Kasumi-1 (cell line): ENCODE data around the gene KIAA1755.

ENCODE experiments used
- DNase-seq, 2 experiments: peaks; one replicate each; lab custom pipeline; 2025; lab: John Stamatoyannopoulos, UW

The KIAA1755 gene

DNA sequence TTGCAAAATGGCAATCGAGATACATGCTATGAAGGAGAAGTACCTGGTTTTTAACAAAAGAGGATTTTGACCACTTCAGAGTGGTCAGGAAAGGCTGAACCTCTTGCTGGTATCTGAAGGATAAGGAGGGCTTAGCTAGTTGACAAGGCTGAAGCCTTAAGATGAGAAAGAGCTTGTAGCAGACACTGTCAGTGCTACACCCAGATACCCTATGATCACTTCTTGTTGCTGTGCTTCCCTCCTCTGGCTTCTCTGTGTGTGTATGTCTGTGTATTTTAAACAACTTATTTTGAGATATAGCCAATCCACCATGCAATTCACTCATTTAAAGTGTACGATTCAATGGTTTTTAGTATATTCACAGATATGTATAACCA lies 56.6 kb downstream of the KIAA1755 start:
- DNase-seq, result no peak

DNA sequence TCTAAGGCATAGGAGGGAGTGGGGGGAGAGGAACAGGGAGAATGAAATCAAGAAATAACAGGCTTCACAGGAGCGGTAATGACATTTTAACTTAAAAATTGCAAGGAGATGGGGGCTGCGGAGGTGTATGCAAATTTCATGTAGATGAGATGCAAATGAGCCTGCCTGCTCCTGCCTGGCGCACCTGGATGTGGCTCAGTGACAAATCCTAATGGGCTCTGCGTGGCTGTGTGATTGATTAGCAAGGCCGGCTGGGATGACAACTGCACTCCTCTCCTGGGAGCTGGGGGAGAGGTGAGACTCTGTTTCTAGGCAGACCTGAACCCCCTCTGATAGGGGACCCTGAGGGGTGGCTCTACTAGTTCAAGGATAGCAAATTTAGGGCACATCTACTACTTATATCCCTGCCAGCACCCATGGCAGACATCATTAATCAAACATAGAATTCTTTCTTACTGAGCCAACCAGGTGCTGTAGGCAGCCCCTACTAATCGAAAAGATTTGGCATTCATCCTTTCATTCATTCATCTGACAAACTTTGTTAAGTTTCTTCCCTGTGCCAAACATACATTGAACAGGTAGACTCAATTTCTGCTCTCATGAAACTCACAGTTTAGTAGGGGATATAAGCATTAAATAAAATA lies 57.1 kb downstream of the KIAA1755 start:
- DNase-seq, result no peak

DNA sequence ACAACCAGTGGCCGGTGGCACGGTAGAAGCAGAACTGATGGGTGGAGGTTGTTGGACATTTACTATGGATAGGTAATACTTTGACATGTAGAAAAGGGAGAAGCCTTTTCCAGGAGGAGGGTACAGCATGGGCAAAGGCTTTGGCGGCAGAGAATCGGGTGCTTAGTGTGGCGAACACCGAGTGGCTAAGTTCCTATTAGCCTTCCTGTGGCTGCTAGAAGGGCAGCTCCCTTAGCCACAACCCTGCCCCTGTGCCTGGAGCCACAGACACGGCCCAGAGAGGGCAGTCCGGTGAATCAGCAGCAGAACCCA lies 57.6 kb downstream of the KIAA1755 start:
- DNase-seq, result no peak

DNA sequence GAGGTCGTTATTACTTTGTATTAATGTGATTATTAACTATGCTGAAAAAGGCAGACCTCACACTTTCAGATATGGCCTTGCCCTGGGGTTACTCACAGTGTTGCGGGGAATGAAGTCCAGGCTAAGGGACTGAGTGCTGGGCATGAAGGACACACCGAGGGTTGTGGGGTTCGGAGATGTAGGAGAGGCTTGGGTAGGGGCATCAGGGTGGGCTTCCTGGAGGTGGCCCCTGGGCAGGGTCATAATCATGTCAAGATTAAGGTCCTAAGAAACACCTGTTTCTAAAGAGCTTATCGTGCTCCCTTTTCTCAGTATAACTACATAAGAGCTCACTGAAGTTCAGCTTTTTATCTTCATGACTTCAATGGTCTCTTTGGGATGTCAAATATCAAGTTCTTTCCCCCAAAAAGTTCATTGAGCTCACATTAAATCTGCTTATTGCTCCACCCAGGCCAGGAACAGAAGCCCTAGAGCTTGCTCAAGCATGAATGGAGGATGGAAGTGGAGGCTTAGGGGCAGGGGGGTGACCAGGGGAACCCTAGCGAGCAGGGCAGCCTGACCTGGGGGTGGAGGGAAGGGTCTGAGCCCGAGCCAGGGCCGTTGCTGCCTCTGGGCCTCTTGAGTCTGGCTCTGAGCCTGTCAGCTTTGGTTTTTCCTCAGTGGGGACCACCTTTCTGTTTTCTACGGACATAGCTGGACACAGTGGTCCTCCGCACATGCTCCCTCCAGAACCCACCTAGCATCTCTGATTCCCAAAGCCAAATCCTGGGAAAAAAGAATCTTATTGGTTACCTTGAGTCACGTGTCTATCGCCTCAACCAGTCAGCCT lies 58.2 kb downstream of the KIAA1755 start:
- DNase-seq, result no peak

DNA sequence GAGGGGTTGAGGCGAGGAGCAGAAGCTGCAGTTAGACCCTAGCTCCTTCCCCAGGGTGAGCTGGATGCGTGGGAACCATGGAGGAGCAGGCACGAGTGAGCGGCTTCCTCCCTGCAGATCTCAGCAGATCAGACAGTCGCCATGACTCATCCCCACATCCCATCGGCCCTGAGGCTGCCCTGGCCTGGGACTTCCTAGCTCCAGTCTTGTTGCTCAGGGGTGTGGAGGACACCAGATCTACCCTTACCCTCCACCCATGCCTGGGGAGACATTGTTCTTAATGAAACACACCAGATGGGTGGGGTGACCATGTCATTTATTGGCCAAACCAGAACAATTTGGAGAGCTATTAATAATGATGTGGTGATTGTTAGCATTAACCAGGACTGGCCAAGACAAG lies 59.2 kb downstream of the KIAA1755 start:
- DNase-seq, result no peak

DNA sequence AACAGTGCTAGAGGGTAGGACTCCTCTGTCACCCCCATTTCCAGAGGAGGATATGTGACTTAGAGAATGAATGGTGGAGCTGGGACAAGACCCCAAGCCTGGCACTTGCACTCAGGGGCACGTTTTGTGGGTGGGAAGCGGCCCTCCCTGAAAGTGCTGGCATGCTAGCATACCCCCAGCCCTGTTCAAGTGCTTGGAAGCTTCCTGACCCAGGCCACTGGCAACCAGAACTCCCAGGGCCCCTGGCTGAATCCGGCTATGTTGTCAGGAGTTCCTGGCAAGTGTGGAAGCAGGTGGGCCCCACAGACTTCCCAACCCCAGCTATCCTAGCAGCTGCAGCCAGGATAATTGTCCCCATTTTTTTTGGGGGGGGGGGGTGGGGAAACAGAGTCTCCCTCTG lies 59.9 kb downstream of the KIAA1755 start:
- DNase-seq, result no peak

DNA sequence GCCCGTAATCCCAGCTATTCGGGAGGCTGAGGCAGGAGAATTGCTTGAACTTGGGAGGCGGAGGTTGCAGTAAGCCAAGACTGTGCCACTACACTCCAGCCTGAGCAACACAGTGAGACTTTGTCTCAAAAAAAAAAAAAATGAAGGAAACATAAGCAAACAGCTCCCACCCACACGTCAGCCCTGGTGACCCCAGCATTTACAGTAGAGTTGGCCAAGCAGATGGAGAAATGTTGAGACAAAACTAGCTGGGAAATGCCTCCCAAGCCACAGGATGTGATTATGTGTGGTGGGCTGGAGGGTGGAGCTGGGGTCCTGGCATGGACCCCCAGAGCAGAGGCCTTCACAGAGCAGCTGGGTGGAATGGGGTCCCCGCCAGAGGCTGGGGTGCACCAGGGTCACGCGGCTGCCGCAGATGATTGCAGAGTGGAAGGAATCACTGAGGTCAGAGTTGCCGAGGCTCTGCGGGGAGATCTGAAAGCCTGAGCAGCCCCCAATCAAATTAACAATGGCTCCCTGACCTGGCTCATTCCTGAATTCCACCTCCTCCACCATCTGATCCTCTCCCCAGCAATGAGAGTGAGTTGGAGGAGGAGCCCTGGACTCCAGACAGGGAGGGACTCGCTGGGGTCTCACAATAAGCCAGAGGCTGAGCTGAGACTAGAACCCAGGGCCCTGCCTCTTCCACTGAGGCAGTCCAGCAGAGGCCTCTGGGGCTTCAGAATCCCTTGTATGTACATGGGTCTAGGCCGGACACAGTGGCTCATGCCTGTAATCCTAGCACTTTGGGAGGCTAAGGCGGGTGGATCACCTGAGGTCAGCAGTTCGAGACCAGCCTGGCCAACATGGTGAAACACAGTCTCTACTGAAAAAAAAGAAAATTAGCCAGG lies 60.8 kb downstream of the KIAA1755 start:
- no peak for DNase-seq

DNA sequence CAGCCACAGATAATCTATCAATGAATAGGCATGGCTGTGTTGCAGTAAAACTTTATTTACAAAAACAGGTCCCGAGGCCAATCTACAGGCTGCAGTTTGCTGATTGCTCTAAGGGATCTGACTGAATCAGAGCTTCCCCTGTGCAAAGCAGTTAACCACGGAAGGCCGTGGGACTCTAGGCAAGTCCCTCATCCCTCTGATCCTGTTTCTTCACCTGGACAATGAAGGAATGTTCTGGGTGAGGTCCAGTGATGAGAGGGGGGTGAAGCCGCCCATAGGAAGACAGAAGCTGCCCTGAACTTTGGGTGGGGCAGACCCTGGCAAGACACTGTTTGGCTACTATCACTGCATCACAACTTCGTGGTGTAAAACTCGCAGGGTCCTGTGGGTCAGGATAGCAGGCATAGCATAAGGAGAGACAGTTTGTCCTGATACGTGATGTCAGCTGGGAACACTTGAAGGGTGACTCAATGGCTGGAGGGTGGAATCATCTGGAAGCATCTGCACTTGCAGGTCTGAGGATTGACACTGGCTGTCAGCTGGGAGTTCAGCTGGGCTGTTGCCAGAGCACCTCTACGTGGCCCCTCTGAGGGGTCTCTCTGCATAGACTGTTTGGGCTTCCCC lies 62.2 kb downstream of the KIAA1755 start:
- DNase-seq, result no peak

DNA sequence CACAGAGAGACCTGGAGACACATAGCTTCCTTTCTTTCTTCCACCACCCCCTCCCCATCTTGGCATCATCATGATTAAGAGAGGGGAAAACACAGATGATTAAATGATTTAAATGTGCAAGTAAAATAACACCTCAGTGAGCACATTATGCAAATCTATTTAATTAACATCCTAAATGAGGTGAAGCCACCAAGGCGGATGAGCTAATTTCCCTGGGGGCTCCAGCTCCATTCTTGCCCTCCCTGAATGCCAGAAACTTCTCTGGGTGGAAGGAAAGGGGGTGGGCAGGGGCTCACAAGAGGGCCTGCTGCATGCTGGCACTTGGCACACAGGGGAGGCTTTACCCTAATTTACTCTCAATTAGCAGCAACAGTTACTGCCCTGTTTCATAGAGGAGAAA lies 62.9 kb downstream of the KIAA1755 start:
- DNase-seq, result no peak

DNA sequence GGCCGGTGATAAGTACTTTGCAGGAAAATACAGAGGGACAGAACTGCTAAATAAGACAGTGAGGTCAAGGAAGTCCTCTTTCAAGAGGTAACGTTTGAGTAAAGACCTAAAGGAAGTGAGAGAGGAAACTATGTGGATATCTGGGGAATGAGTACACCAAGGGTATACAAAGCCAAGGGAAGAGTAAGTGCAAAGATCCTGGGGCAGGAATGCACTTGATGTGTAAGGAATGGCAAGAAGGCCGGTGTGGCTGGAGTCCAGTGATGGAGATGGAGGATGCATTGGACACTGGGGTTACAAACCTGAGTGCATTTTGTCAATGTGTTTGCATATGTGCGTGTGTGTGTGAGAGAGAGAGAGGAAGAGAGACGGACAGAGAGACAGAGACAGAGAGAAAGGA lies 63.3 kb downstream of the KIAA1755 start:
- DNase-seq, result no peak

DNA sequence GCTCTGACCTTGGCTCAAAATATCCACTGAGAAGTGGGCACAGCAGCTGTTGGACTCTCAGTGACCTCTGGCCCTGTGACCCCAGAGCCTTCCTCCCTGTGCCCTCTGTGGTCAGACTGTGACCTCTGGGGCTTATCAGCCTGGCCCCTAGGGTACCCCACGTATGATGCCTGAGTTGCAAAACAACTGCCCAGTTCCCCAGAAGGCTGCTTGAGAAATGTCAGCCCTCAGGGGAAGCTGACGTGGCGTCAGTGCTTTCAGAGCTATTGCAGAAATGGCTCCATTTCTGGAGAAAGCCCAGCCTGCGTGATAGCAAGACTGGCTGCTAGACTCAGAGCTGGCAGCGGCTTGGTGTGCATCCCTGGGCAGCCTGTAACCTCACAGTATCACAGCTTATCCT lies 63.9 kb downstream of the KIAA1755 start:
- DNase-seq, result peak; percentile 12 to 26

DNA sequence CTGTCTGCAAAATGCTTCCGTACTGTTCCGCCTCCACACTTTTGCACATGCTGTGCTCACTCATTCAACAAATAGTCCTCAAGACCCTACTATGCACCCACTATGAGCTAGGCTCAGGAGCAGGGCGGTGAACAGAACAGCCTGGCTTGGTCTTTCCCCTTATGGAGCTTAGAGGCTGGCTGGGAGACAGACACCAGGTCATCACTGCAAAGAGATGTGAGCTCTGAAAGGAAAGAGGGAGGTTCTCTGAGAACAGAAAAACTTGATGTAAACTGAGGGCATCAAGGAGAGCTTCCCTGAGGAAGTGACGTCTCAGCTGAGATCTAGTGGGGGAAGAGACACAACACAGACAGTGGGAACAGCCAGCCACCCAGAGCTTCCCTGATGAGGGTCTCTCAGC lies 64.5 kb downstream of the KIAA1755 start:
- no peak for DNase-seq

DNA sequence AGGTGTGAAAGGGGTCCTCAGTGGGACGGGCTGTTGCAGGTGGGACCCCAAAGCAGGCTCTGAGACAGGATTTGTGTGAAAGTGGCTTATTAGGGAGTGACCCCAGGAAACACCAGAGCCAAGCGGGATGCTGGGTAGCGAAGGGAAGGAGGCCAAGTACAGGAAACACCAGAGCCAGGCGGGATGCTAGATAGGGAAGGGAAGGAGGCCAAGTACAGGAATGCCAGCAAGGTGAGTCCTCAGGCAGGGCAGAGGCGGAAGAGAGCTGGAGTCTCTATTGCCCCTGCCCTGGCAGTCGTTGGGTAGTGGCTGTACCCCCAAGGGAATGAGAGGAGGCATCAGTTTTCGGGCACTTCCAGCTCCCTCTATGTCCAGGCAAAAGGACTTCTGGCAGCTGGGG lies 65.0 kb downstream of the KIAA1755 start:
- DNase-seq, result no peak

DNA sequence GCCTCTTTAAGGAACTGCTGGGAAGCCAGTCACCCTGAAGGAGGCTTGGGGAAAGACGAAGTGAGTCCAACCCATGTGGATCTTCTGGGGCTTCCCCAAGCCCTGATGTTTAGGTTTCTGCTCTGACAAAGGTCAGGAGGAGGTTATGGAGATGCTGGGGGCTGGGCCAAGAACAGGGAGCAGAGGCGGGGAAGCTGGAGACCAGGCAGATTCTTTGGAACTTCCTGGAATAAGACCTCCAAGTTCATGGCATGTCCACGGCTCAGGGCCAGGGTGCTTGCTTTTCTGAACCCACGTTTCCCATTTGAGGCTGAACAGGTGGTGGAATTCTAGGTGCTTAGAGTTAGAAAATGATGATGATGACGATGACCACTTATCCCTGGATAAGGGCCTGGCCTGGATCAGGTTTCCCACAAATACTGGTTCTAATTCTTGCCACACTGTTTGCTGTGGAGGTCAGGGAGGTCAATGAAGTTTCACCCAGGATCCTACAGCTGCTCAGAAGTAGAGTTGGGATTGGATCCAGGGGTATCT lies 65.5 kb downstream of the KIAA1755 start:
- DNase-seq, result no peak

DNA sequence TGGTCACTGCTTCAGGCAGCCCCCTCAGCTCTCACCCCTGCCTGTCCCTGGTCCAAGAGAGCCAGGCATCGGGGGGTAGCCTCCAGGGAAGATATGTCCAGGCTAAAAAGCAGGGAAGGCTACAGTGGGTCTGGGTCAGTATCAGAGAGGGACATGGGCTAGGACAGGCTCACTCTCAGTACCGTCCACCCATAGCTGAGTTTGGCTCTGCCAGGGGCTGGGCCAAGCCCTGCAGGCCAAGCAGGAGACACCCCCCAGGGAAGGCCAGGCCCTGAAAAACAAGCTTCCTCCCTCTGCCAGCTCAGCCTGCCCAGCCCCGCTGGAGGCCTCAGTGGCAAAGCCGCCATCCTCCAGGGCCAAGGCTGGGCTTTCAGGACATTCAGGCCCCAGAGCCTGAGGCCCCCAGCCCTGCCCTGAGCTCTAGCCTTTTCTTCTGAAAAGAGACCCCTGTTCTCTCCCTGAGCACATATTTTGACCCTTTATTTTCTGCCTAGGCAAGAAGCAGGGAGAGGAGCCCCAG lies 66.9 kb downstream of the KIAA1755 start:
- no peak for DNase-seq

DNA sequence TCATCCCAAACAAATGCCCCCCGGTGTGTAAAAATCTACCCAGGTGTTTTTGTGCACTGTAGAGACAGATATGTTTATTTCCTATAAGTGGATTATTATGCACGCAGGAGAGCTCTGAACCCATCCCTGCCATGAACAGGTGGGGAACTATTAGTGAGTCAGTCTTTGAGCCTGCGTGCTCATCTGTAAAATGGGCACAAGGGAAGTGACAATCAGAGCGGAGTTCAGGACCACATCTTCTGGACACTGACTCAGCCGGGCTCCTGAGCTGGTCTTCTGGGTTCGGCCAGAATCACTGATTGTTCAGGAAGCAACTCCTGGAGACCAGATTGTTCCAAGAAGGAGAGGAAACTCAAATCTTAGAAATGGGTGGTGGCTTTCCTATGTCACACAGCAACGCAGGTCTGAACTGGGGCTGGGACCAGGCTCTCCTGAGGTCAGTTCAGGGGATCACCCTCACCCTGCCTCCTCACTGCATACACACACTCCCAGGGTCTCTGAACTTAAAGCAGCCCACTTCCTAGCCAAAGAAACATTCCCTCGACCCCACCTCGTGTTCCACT lies 68.1 kb downstream of the KIAA1755 start:
- DNase-seq, result no peak

DNA sequence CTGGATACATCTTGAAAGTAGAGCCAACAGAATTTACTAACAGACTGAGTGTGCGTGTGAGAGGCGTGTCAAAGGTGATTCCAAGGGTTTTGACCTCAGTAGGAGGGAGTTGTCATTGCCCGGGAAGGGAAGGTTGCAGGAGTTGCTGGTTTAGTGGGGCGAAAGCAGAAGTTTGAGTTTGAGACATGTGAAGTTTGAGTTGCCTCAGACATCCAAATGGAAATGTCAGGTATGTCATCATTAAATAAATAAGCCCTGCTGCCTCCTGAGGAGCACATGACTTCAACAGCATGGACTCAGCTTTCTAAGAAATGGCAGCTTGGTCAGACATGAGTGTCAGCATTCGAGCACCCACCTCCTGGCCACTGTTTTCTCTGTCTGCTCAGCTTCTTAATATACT lies 68.9 kb downstream of the KIAA1755 start:
- no peak for DNase-seq

DNA sequence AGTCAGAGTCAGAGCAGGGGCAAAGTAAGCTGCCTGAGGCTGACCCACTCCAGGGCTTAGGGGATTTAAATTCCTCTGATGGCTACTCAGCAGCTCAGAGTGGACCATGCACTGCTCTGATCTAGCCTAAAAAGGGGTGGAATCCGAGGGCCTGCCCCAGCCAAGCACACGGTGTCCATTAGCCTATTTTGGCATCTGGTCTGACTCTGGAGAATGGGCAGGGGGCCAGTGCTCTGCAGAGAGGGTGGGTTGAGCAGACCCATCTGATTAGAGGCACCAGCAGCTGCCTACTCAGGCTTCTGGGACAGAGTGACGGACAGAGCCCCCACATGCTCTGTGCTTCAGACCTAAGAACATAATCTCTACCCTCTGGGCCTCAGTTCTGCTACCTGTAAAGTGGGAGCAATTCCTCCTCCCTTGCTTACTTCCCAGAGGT lies 69.6 kb downstream of the KIAA1755 start:
- DNase-seq, result no peak

DNA sequence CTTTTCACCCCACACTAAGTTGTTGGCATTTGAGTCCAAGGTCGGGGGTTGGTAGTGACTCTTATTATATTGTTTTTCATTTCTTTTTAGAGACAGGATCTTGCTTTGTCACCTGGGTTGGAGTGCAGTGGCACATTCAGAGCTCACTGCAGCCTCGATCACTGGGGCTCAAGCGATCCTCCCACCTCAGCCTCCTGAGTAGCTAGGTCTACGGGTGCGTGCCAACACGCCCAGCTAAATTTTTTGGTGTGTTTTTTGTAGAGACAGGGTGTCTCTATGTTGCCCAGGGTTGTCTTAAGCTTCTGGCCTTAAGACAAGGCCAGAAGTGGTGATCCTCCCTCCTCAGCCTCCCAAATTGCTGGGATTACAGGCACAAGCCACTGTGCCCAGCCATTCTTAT lies 70.4 kb downstream of the KIAA1755 start:
- DNase-seq, result no peak

DNA sequence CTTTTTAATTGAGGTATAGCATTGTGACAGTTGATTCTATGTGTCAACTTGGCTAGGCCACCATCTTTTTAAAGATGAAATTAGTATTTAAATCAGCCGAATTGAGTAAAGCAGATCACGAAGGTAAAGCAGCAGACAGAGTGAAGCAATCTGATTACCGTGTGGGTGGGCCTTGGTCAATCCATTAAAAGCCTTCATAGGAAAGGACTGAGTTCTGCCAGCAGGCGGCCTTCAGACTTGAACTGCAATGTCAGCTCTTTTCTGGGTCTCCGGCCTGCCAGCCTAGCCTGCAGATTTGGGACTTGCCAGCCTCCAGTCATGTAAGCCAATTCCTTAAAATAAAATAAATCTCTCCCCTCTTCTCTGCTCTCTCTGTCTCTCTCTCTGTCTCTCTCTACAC lies 73.0 kb downstream of the KIAA1755 start:
- DNase-seq, result peak in 1 of 2 experiments; percentile 11

DNA sequence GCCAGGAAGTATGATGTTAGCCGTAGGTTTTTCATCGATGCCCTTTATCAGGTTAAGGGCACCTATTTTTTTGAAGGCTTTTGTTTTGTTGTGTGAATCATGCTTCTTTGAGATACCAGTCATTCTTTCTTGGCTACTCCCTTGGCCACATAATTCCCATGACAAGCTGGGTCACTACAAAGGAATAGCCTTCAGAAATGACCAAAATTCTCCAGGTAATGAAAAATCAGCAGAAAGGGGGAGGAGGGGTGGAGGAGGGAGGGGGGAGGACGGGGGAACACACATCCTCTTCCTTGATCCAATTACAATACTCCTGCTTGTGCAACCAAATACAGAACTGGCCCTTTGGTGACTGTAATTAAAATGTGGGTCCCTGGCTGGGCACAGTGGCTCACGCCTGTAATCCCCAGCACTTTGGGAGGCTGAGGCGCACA lies 73.7 kb downstream of the KIAA1755 start:
- DNase-seq, result no peak

DNA sequence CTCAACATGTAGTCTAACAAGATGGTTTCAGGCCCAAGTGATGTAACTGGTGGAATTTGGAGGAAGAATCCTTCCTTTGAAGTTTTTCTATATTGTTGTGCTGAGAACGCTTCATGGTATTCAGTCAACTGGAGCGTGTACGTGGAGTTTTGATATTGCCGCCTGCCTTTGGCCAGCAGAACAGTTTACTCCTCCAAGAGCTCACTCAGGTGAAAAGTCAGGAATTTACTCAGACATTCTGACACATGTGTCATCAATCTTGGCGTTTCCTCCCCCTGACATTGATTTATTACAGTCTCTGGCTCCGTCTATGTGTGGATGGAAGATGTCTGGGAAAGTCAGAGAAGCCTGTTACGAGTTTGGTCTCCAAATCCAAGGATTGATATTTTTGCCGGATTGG lies 76.4 kb downstream of the KIAA1755 start:
- DNase-seq, result no peak
